ENCODE results near the gene ALDH3B1.

The ALDH3B1 gene

DNA sequence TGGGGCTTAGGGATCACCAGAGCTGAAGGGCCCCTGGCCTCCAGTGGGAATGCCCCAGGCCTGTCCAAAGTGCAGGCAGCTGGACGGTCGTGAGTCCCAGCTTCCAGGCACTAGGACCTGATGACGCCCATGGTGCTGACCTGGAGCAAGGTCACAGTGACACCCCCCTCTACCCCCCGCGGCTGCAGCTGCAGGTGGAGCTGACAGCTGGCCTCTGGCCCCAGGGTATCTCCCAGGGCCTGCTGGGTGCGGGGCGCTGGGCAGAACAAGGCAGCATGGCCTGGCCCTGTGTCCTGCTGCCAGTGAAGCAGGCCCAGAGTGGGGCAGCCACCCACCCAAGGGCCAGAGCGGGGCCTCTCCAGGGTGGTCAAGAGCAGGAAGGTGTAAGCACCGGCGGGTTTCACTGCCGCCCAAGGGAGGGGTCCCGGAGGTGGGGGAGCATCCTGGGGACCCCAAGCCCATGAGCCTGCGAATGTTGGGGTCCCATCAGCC, 28.1 kb downstream of the ALDH3B1 start:
- in situ Hi-C loops (cut with HindIII; ENCODE audit: low sequenced_read_pairs) = no loop called here
- peak overlapping the region; percentile 58 for H3K4me3 ChIP-seq (ENCODE audit: low read depth, low read length)
- no peak for DNase-seq (ENCODE audit: low read depth, low spot score)
- TF ChIP-seq, protein P1, sequence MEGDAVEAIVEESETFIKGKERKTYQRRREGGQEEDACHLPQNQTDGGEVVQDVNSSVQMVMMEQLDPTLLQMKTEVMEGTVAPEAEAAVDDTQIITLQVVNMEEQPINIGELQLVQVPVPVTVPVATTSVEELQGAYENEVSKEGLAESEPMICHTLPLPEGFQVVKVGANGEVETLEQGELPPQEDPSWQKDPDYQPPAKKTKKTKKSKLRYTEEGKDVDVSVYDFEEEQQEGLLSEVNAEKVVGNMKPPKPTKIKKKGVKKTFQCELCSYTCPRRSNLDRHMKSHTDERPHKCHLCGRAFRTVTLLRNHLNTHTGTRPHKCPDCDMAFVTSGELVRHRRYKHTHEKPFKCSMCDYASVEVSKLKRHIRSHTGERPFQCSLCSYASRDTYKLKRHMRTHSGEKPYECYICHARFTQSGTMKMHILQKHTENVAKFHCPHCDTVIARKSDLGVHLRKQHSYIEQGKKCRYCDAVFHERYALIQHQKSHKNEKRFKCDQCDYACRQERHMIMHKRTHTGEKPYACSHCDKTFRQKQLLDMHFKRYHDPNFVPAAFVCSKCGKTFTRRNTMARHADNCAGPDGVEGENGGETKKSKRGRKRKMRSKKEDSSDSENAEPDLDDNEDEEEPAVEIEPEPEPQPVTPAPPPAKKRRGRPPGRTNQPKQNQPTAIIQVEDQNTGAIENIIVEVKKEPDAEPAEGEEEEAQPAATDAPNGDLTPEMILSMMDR (IDR thresholded peaks at IDR 0.05; ENCODE audit: low read depth, low read length) = no peak

- H3K4me3 ChIP-seq (ENCODE audit: low read depth, low read length) = peak within 1 kb of the TSS; percentile 58
- DNase-seq (ENCODE audit: low read depth, low spot score) = peak; percentile 76
- in situ Hi-C loops (cut with HindIII; ENCODE audit: low sequenced_read_pairs) = no loop called here
- TF ChIP-seq, protein P1 (IDR thresholded peaks at IDR 0.05; ENCODE audit: low read depth, low read length) = no peak
Measured at GRCh38 chr11:68038718-68039525, 28.8 kb downstream of the ALDH3B1 start, which contains the start of gene TCIRG1. TCIRG1 (plus strand) TSS chr11:68039025; CDS start chr11:68041272, 2,247 bp downstream.

GRCh38 chr11:68039526-68040086, 29.5 kb downstream of the ALDH3B1 start:
- no peak for DNase-seq (ENCODE audit: low read depth, low spot score)
- TF ChIP-seq, protein P1 (IDR thresholded peaks at IDR 0.05; ENCODE audit: low read depth, low read length) = no peak
- in situ Hi-C loops (cut with HindIII; ENCODE audit: low sequenced_read_pairs) = no loop called here
- peak overlapping the region; percentile 58 for H3K4me3 ChIP-seq (ENCODE audit: low read depth, low read length)

DNA sequence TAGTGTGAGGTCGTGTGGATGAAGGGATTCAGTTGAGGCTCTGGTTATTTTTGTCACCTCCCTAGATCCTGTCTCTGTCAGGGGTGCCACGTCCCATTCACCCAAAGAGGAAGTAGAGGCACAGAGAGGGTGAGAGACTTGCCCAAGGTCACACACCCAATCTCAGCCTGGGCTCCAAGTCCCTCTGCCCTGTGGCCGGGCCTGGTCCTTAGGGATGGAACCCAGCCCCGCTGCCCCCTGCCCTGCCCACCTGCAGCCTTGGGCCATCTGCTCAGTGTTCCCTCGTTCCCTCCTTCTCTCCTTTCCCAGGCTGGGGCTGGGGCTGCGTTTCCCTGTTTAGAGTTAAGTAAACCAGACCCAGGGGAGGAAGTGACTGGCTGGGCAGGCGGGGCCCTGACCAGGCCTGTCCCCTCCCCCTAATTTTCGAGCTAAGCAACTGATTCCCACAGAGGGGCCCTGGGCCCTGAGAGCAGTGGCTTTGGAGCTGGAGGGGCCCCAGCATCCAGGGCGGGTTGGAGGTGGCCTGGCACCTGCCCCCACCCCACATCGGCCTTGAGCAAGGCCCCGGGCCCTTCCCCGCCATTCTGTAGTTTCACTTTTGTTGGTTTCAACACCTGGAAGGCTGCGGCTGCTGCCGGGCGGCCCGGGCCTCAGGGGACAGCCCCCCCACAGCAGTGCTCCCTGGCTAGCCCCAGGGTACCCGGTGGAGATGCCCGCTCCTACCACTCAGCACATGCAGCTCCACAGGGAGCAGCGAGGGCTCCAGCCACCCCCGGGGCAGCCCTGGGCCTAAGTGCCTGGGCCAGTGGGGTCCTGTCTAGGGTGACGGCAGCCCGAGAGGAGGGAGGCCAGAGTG, 30.2 kb downstream of the ALDH3B1 start:
- in situ Hi-C loops (cut with HindIII; ENCODE audit: low sequenced_read_pairs) = no loop called here
- H3K4me3 ChIP-seq (ENCODE audit: low read depth, low read length) = peak overlapping the region; percentile 58
- DNase-seq (ENCODE audit: low read depth, low spot score) = peak; percentile 69
- TF ChIP-seq, protein P1 (IDR thresholded peaks at IDR 0.05; ENCODE audit: low read depth, low read length) = no peak

DNA sequence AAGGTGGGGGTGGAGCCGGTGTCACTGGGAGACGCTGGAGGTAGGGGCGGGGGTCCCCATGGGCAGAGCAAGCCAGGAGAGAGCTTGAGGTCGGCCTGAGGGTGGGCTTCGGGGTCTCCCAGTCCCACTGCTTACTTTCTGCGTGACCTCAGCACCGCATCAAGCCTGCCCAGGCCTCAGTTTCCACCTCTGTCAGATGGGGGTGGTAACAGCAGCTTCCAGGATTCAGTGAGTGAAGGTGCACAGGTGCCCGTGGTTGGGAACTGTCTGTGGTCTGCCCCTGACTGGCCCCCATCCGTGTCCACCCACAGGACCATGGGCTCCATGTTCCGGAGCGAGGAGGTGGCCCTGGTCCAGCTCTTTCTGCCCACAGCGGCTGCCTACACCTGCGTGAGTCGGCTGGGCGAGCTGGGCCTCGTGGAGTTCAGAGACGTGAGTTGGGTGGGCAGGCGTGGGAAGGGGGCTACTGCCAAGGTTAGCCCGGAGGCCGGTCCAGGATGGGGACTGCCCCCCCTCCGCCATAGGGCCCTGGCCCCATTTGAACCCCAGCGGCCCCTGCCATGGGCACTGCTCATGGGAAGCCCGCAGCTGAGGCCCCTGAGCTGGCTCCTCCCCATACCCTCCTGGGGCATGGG, 30.9 kb downstream of the ALDH3B1 start:
- no peak for DNase-seq (ENCODE audit: low read depth, low spot score)
- in situ Hi-C loops (cut with HindIII; ENCODE audit: low sequenced_read_pairs) = no loop called here
- peak overlapping the region; percentile 58 for H3K4me3 ChIP-seq (ENCODE audit: low read depth, low read length)
- TF ChIP-seq, protein P1 (IDR thresholded peaks at IDR 0.05; ENCODE audit: low read depth, low read length) = no peak
